NCI-H187 (cell line): Measurements from ENCODE around the gene TNFRSF13B.
"Not testable (repeated sequence)": the region's sequence is repeated elsewhere in the genome, so short reads cannot be mapped to it uniquely, and the experiment has no call there.

Experiments
- DNase-seq, 2 experiments: peaks; one replicate each; lab custom pipeline; 2025; lab: John Stamatoyannopoulos, UW

The TNFRSF13B gene

DNA sequence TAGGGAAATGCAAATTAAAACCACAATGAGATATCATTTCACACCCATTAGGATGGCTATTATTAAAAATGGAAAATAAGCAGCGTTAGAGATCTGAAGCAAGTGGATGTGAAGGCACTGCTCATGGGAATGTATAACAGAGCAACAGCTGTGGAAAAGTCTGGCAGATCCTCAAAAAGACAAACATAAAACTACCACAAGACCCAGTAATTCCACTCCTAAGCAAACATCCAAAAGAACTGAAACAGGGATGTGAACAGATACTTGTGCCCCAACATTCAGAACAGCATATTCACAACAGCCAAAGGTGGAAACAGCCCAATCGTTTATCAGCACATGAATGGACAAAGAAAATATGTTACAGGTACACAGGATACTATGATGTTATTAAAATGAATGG is 10.9 kb downstream of the TNFRSF13B start:
- not testable (repeated sequence) for DNase-seq

DNA sequence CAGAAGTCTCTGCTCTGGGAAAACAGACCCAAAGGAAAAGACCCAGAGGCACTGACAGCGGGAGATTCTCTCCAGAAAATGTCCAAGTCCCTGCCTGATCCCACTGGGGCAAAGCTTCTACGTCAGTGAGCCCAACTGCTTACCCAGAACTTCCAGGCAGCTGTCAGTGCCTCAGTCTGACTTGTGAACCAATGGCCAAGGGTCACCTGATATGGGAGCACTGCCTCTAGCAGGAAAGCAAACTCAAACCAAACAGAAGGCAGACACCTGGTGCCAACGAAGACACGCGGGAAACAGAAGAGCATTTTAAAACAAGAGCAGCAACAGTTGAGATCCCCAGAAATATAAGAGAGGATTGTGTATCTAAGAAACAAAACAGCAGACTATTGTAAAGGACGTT is 16.9 kb downstream of the TNFRSF13B start:
- DNase-seq: not testable (repeated sequence)

DNA sequence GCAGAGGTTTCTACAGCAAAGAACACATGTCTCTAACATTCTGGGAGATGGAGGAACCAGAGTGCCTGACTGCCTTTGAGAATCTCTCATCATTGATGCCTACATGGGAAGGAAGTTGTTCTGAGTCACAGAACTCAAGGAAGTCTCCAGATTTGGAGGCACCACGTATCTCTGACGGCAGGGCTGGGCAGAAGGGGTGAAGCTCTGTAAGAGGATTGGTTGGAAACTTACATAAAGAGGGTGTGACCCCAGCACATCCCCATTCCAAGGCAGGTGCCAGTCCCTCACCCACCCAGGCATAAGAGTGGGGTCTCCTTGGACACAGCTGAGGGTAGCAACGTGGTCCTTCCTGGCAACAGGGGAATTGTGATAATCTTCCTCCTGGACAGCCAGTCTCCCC is 17.4 kb downstream of the TNFRSF13B start:
- no peak for DNase-seq

DNA sequence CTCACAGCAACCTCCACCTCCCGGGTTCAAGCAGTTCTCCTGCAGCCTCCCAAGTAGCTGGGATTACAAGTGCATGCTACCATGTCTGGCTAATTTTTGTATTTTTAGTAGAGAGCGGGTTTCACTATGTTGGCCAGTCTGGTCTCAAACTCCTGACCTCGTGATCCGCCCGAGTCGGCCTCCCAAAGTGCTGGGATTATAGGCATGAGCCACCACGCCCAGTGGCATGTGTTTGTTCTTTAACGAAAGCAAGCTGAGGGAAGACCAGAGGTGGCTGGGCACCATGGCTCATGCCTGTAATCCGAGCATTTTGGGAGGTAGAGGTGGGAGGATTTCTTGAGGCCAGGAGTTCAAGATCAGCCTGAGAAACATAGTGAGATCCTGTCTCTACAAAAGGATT is 18.1 kb downstream of the TNFRSF13B start:
- DNase-seq: no peak

DNA sequence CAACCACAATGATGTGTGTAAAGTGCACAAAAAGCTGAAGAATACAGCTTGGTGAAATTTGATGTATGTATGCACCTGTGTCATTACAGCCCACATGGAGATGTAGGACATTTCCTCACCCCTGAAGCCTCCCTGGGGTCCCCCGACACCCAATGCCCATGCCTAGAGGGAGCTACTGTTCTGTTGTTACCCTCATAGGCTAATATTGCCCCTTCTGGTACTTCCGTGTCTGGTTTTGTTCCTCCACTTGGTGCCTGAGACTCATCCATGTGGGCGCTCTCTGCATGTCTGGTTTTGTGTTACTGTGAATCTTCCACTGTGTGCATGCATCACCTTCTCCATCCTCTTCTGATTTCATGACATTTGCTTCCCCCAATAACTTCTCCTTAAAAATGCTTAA is 18.6 kb downstream of the TNFRSF13B start:
- DNase-seq: no peak

DNA sequence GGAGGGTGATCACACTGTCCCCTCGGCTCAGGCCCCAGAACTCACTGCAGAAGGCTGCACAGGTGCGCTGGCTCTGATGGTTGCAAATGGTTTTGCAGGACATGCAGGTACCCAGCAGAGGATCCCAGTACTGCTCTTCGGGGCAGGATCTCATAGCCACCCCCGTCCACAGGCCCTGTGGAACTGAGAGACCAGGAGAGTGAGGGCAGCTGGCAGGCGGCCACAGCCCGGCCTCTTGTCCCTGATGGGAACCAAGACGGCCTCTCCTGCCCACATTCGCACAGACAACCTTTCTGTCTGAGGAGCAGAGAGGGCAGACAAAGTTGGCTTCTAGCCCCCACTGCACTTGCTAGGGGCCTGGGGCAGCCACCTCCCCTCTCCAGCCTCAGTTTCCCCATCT is 19.5 kb downstream of the TNFRSF13B start:
- DNase-seq: no peak

DNA sequence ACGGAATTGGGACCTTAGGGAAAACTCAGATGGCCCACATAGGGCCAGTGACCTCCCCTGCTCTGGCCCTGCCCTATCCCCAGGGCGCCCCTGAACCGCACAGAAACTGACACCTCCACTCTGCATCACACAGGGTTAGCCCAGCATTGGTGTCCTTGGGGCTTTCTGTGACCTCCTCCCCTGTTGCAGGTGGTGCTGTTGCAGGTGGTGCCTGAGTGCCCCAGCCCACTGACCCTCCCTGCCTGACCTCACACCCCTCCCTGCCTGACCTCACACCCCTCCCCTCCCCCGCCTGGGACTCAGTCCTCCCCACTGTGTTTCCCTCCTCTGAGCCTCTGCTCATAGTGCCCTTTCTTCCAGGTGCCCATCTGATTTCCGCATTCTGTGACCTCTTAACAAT is 21.4 kb downstream of the TNFRSF13B start:
- no peak for DNase-seq

DNA sequence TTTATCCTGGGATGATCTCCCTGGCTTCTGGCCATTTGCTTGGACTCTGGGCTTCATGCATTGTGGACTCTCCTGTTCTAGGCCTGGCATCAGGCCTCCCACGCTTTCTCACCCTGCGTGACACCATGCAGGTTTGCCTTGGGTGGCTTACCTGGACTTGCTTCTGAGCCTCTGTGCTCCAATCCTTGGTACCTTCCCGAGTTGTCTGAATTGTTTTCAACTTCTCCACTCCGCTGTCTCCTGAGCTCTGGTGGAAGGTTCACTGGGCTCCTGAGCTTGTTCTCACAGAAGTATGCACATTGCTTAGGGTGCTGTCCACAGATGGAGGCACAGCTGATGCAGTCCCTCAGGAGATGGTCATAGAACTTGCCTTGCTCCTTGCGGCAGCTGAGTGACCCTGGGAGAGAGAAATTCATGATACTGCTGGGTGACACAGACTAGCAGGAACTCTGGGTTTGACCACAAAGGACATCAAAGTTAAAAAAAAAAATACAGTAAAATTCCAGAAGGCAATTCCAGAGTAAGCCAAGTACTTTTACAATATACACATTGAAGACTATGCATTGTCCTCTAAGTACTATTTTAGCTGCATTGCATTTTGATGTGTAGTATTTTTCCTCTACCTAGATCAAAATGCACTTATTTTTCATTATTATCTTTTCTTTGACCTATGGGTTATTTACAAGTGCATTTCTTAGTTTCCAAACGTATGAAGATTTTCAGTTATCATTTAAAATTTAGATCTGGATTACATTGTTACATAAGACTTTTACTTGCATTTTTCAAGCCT is 23.1 kb downstream of the TNFRSF13B start:
- DNase-seq: no peak

DNA sequence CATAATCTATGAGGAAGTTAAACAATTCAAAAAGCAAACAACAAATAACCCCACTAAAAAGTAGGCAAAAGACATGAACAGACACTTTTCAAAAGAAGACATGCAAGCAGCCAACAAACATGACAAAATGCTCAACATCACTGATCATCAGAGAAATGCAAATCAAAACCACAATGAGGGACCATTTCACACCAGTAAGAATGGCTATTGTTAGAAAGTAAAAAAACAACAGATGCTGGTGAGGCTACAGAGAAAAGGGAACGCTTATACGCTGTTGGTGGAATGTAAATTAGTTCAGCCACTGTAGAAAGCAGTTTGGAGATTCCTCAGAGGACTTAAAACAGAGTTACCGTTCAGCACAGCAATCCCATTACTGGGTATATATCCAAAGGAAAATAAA is 24.4 kb downstream of the TNFRSF13B start:
- no peak for DNase-seq

DNA sequence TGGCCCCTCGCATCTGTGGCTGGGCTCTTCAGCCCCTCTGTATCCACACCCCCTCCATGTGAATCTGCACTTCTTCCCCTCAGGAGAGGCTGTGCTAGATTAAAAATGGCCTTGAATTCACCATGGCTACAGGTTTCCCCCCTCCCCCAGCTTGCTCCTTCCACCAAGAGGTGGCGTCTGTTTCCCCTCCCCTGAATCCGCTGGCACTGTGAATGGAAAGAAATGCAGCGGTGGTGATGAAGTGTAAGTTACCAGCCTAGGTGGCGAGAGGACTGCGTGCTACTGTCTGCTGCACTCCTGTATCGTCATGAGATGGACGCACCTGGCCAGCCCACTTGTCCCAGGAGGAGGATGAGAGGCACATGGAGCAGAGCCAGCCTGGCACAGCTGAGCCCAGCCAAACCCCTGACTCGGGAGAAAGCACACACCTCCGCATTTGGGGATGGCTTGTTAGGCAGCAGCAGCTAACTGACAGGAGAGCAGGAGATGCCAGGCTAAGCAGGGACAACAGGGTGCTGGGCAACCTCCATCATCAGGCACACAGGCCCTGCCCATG is 26.2 kb downstream of the TNFRSF13B start:
- no peak for DNase-seq

DNA sequence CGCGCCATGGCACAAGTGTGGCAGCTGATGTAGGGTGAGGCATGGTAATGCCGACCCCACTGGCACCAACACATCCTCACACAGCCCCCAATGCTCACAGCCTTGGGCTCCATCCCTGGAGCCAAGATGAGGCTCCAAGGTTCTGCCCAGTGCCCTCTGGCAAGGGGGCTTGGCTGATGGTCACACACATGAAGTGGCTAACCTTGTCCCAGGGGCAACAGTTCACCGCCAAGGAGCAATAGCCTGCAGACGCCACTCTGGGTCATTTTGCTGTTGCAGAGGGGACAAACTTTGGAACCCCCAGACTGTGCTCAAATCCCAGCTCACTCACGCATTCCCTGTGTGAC is 26.8 kb downstream of the TNFRSF13B start:
- no peak for DNase-seq

DNA sequence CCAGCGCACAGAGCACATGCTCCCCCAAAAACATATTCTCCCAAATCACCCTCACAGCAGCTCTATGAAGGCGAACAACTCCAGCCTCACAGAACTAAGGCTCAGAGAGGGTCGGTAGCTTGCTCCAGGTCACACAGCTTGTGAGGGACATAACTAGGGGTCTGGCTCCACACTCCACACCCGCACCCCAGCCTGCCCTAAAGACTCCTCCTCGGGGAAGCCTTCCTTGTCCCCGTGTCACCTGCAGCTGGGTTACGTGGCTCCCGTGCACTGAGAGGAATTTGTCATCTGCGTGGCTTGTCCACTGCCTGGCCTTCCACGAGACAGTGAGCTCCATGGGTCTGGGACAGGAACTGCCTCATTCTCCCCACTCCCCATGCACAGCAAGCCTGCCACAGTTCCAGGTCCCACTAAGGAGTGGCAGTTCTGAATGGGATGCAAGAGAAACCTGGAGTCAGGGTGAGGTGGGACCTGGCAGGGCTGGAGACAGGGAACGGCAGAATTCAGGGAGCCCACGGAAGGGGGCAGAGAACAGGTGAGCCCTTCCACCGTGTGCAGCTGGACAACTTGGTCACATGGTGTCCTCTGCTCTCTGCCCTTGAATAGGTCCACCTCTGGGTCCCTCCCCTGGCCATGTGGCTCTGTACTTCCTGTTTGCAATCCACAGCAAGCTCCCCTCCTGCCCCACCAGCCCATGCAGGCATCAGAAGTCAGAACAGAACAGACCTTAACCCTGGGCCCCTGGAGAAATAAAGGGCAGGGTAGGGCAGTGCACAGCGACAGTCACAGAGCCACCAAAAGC is 27.4 kb downstream of the TNFRSF13B start:
- DNase-seq: no peak

DNA sequence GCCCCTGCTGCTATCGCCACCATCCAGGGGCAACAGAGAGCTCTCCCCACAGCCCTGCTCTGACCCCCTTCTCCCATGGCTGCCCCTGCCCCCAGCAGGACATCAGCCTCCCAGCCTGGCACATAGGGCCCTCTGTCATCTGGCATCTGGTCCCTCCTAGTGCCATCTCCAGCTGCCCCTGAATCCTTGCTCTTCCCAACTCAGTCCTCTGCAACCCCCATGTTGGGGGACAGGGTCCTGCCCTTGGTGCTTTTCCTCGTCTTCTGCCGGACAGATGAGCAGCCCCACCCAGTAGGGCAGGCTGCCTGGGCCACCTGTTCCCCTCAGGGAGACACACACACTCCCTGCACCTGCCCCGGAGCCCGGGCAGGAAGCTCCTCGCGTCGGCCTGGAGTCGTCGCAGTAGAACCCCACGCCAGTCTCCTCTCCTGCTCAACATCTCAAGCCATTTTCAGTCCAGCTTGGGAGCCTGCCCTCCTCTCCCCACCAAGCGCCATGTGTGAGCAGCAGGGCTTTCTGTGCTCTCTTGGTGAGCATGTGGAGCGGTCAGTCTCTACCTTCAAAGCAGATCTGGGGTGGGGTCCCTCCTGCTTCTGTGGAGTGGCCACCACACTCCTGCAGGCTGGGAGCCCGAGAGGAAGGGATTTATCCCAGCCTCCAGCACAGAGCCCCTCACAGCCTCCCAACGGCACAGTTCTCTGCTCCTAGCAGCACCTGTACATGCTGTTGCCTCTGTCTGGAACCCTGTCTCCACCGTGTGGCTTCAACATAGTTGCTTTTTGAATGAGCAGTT is 28.2 kb downstream of the TNFRSF13B start:
- no peak for DNase-seq

DNA sequence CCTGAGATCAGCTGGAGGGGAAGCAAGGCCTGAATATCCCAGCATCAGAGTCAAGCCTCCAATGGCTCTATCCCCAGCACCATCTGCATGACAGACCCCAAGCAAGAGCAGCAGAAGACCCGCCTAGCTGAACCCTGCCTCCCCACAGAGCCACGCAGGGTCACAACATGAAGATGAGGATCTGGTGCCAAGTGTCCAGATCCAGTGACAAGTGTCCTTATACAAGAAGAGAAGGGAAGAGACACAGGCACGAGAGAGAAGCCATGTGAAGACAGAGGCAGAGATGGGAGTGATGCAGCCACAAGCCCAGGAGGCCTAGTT is 28.9 kb downstream of the TNFRSF13B start:
- no peak for DNase-seq

DNA sequence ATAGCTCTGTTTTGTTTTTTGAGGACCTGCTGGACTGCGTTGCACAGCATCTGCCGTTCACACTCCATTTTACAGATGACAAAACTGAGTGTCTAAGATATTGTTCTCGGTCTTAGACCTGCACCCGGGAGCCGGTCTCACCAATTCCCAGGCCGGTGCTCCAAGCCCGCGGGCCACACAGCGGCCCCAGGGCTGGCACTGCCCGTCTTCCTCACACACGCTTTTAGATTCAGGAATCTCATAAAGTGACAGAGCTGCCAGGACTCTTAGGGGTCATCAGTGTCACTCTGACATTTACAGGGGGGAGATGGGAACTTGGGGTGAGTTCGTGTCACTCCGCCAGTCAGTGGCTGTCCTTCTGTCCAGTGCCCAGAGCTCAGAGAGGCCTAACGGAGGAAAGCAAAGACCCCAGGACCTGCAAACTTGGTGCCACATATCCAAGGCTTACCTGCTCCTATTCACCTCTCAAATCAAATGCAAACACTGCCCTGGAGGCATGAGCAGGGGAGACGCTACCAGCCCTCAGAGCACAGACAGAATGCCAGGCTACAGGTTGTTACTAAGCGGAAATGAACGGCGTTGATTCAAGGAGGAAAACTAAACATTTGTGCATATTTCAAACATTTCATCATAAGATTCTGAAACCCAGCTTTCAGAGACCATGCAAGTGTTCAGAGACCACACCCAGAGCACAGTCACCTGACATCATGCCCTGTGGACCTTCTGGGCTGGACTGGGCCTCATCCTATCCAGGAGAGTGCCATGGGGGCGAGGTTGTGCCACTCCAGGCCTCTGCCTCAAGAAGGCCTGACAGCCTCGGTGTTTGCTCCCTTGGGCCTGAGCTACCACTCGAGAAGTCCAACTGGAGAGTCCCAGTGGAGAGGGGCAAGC is 29.5 kb downstream of the TNFRSF13B start:
- DNase-seq: no peak

DNA sequence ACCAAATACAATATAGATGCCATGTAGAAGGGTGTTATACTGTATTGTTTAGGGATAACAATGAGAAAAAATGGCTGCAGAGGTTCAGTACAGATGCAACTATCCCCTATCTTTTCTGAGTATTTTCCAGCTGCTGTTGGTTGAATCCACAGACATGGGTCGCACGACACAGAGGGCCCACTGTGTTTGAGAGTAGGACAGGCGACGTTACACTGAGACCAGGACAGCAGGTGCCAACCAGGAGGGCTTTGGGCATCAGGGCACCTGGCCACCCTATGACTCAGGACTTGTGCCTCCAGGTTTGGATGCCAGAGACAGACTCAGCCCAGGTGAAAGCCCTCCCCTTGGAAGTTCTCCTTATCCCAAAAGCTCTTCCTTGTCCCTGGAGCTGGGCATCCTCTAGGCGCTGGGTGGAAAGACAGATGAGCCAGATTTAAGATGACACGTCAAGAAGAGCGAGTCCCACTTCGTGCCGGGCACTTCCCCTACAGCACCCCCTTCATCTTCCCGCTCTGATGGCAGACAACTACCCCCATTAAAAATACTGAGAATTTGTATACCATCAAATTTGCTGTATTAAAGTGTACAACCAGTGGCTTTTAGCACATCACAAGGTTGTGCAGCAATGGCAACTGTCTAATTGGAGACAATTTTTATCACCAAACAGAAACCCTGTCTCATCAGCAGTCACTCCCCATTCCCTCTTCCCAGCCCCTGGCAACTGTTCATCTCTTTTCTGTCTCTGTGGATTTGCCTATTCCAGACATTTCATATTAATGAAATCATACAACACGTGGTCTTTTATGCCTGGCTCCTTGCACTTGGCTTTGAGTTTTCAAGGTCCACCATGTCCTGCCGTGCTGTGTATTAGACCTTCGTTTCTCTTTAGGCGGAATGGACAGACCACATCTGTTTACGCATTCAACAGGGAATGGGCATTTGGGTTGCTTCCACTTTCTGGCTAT is 30.6 kb downstream of the TNFRSF13B start:
- no peak for DNase-seq

DNA sequence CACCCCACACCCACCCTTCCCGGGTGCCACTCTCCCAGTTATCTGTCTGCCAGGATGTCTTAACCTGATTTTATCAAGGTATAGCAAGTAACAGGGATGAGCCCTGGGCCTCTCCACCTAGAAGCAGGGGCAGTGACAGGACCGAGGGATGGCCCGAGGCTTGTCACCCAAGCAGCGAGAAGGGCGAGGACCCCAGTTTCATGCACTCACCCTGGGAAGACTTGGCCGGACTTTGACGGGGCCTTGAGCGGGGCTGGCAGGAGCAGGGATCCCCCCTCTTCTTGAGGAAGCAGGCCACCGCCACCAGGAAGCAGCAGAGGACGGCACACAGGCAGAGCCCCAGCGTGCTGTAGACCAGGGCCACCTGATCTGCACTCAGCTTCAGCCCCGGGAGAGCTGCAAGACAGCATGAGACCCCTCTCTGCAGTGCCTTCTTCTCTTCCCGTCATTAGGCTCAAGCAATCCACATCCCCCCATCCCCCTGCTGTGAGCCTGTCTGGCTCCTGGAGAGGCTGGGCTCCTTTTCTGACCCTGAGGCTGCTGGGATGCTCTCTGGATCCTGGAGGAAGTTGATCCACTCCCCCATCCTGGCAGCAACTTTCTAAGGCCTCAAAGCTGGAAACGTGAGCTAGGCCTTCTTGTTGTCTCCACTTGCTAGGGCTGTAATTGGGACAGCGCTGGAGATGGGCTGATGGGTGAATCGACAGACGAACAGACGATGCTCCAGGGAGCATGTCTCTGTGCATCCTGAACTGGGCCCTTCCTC is 31.6 kb downstream of the TNFRSF13B start:
- no peak for DNase-seq

DNA sequence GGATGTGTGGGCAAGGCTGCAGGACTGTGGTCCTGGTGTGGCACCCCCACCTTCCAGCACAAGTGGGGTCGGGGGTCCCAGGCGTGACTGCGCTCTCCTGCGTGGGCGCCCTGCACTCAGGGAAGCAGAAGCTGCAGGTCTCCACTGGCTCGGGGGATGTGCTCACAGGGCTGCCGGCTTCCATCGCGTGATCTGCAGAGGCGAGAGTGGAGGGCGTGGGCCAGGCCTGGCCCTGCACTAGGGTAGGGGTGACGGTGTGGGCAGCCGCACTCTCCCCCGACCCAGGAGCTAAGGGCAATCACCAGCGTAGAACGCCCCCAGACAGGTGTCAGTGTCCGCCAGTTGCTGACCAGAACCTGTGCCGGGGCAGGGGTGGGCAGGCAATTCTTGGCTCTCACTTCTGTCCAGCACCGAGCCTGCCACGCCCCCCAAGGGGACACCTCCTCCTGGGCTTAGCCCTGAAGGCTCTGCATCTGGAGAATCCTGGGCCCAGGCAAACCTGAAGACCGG is 32.3 kb downstream of the TNFRSF13B start:
- DNase-seq: no peak

DNA sequence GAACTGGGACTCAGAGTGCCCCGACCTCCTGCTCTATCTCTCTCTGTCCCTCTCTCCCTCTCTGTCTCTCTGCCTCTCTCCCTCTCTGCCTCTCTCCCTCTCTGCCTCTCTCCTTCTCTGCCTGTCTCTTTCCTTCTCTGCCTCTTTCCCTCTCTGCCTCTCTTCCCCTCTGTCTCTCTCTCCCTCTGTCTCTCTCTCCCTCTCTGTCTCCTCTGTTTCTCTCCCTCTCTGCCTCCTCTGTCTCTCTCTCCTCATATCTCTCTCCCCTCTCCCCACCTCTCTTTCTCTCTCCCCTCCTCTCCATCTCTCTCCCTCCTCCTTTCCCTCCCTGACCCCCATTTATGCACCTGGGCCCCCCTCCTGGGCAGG is 32.7 kb downstream of the TNFRSF13B start:
- DNase-seq: no peak
